Activated naive CD8-positive, alpha-beta T cell treated with anti-CD3 and anti-CD28 coated beads, Interleukin-2, amount 10 ng/mL, durations not matched to agents 7 days and 5 days (primary cell): ENCODE data around the gene ZNF101. TPM values are rescaled to one million over a fixed set of nuclear protein-coding genes. Genes with fewer than 3 reads are reported as not detected.
A peak's percentile ranks its signal among the peaks of the same experiment; 100 is the strongest.
"Not testable (repeated sequence)": the region's sequence is repeated elsewhere in the genome, so short reads cannot be mapped to it uniquely, and the experiment has no call there.

ENCODE experiments used
- ATAC-seq: fragments of 150-1000 bp; cut with Tn5 transposase; one replicate; pipeline ENCODE4 v1.10.0; 2021; ENCODE audit warnings: low read depth, moderate library complexity
- POLR2A ChIA-PET: fragments of 350-600 bp; sonication (Branson Sonifier 250); formaldehyde crosslinking; loops from one replicate; lab custom pipeline; 2021; ENCODE audit warnings: antibody characterized with exemption; lab: Charles Lee
- DNase-seq: peaks from one replicate; pipeline ENCODE4 v3.0.0; 2021
- H3K27ac Mint-ChIP-seq: one replicate; pipeline ENCODE4 v1.8.0; 2022; ENCODE audit warnings: mild to moderate bottlenecking, mixed read lengths
- H3K27me3 Mint-ChIP-seq: one replicate; pipeline ENCODE4 v1.8.0; 2022; ENCODE audit warnings: mild to moderate bottlenecking, moderate library complexity, mixed read lengths
- H3K36me3 Mint-ChIP-seq: one replicate; pipeline ENCODE4 v1.8.0; 2021; ENCODE audit warnings: mild to moderate bottlenecking, mixed read lengths
- H3K4me1 Mint-ChIP-seq: one replicate; pipeline ENCODE4 v1.8.0; 2021; ENCODE audit warnings: mixed read lengths
- H3K4me3 Mint-ChIP-seq: one replicate; pipeline ENCODE4 v1.8.0; 2022; ENCODE audit warnings: mild to moderate bottlenecking, moderate library complexity, mixed read lengths
- H3K9me3 Mint-ChIP-seq: one replicate; pipeline ENCODE4 v1.8.0; 2021; ENCODE audit warnings: mixed read lengths
- total RNA-seq, 2 experiments: library from RNA; stranded (reverse); gene quantifications; one replicate each; pipeline ENCODE4 v1.2.3, GENCODE V29; 2021

ZNF101 gene
- total RNA-seq, 2 experiments from 2014 or later, result 123 to 126 TPM

DNA sequence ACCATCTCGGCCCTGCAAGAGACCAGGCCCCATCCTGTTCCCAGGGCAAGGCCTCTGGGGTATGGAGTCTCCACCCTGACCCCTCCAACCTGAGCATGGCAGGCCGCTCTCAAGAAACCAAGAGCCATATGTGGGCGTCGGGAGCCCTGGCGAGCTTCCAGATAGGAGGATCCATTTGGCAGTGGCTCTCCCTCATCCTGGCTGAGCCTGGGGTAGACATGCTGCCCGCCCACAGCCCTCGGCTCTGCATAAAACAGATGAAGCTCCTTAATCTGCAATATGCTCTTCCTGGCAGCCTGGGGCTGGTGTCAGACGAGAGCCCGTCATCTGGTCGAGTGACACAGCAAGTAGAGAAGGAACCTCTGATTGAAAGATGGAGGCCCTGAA is 11.2 kb upstream of the ZNF101 start:
- DNase-seq (no peak), ATAC-seq (no peak)
- Mint-ChIP-seq H3K4me1 (peaks cover 13% of the 10 kb centered on the region), H3K27me3 (no peaks in the 10 kb centered on the region), H3K4me3 (no peak overlapping the region), H3K27ac (no peak overlapping the region), H3K36me3 (peaks cover 40% of the 10 kb centered on the region), H3K9me3 (no peaks in the 10 kb centered on the region)
- POLR2A ChIA-PET, result interaction anchor here (0.7 kb wide), 1 partner anchor 12 kb away, joined by 3 read pairs; no protein-coding TSS in a partner anchor

DNA sequence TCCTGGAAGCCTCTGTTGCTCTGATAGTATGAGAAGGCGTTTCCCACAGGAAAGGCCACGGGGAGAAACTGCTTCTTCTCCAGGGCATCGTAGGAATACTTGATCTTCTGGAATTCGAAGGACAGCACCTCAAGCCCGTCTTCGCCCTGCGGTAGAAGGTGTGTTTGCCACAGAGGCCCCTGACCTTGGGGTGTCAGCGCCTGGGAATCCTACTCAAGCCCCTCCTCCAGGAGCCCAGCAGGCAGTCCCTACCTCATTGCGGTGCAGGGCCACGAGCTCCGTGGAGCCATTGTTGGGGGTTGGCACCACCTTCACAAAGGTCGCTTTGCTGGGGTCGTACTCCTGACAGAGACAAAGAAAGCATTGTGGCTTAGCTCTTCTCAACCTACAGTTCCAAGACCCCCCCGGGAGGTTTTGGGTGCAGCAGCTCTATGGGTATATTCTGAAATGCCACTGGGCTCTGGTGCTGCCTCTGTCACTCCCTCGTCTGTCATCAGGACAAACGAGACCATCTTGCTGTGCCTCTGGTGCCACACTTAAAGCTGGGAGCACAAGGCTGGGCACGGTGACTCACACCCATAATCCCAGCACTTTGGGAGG is 8.9 kb upstream of the ZNF101 start:
- H3K27ac Mint-ChIP-seq, result peak overlapping the region; percentile 38
- H3K36me3 Mint-ChIP-seq, result peaks cover 37% of the 10 kb centered on the region
- peaks cover 18% of the 10 kb centered on the region for H3K4me1 Mint-ChIP-seq
- DNase-seq, result no peak
- H3K9me3 Mint-ChIP-seq, result no peaks in the 10 kb centered on the region
- no peak for ATAC-seq
- no peak overlapping the region for H3K4me3 Mint-ChIP-seq
- H3K27me3 Mint-ChIP-seq, result no peaks in the 10 kb centered on the region
- POLR2A ChIA-PET, result interaction anchor here (0.5 to 1.3 kb wide), 2 partner anchors 16 to 108 kb away, joined by 3 read pairs; partner anchors contain the start of gene GMIP

- no peaks in the 10 kb centered on the region for H3K27me3 Mint-ChIP-seq
- no peak for ATAC-seq
- POLR2A ChIA-PET, result interaction anchor here (0.6 to 3.0 kb wide), 11 partner anchors 8 to 333 kb away, joined by 3 to 17 read pairs (median 7); partner anchors contain the start of genes TSSK6, ZNF506 and ZNF93
- no peak for DNase-seq
- peaks cover 18% of the 10 kb centered on the region for H3K4me1 Mint-ChIP-seq
- peak overlapping the region; percentile 93 for H3K4me3 Mint-ChIP-seq
- H3K36me3 Mint-ChIP-seq, result peaks cover 34% of the 10 kb centered on the region
- no peaks in the 10 kb centered on the region for H3K9me3 Mint-ChIP-seq
- peak overlapping the region; percentile 93 for H3K27ac Mint-ChIP-seq
Observed at GRCh38 chr19:19661141-19661674, 7.4 kb upstream of the ZNF101 start.

- DNase-seq (no peak), ATAC-seq (peak; percentile 1)
- peak overlapping the region; percentile 93 for H3K27ac Mint-ChIP-seq
- H3K4me1 Mint-ChIP-seq, result peaks cover 18% of the 10 kb centered on the region
- no peaks in the 10 kb centered on the region for H3K27me3 Mint-ChIP-seq
- H3K4me3 Mint-ChIP-seq, result peak overlapping the region; percentile 93
- POLR2A ChIA-PET, result interaction anchor here (0.6 to 3.0 kb wide), 11 partner anchors 9 to 505 kb away, joined by 3 to 17 read pairs (median 7); partner anchors contain the start of genes ZNF14, ZNF486, ZNF506 and ZNF93
- H3K36me3 Mint-ChIP-seq, result peaks cover 35% of the 10 kb centered on the region
- no peaks in the 10 kb centered on the region for H3K9me3 Mint-ChIP-seq
Observed at GRCh38 chr19:19661675-19662251, 6.9 kb upstream of the ZNF101 start.

DNA sequence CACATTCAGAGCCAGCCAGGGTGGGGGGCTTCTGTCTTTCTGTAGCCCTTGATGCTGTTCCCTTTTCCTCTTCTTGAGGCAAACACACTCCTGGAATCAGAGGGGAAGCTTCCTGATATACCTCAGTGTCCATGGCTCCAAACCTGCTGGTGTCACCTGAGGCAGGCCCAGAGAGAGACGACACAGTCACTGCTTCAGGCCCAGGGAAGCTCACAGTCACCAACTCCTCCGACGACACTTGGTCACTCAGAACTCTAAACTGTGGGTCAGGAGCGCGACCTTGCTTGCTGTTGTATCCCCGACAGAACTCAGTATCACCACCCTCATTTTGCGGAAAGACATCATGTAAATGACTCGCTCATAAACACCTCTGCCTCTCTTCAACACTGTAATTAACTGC is 6.3 kb upstream of the ZNF101 start:
- Mint-ChIP-seq H3K9me3 (no peaks in the 10 kb centered on the region), H3K36me3 (peaks cover 36% of the 10 kb centered on the region), H3K27ac (peak overlapping the region; percentile 93), H3K4me1 (peaks cover 18% of the 10 kb centered on the region), H3K27me3 (no peaks in the 10 kb centered on the region), H3K4me3 (peak overlapping the region; percentile 93)
- POLR2A ChIA-PET, result interaction anchor here (1.1 to 3.0 kb wide), 14 partner anchors 9 to 505 kb away, joined by 3 to 17 read pairs (median 7); partner anchors contain the start of genes LPAR2, NDUFA13, ZNF14 and ZNF486
- ATAC-seq (no peak), DNase-seq (no peak)

- Mint-ChIP-seq H3K4me1 (peaks cover 21% of the 10 kb centered on the region), H3K27ac (peak overlapping the region; percentile 93), H3K9me3 (no peaks in the 10 kb centered on the region), H3K4me3 (peak overlapping the region; percentile 93), H3K36me3 (peaks cover 36% of the 10 kb centered on the region), H3K27me3 (no peaks in the 10 kb centered on the region)
- ATAC-seq (no peak), DNase-seq (no peak)
- POLR2A ChIA-PET, result interaction anchor here (1.0 to 3.0 kb wide), 14 partner anchors 10 to 504 kb away, joined by 3 to 17 read pairs (median 6); partner anchors contain the start of genes LPAR2, NDUFA13, PBX4 and ZNF14
Observed at GRCh38 chr19:19662871-19663255, 5.8 kb upstream of the ZNF101 start.

- DNase-seq (peak; percentile 92), ATAC-seq (peak; percentile 79)
- no peaks in the 10 kb centered on the region for H3K27me3 Mint-ChIP-seq
- H3K9me3 Mint-ChIP-seq, result no peaks in the 10 kb centered on the region
- POLR2A ChIA-PET, result interaction anchor here (0.5 to 3.0 kb wide), 22 partner anchors 10 to 901 kb away, joined by 3 to 17 read pairs (median 4); partner anchors contain the start of genes LPAR2, NDUFA13, PBX4 and ZNF14
- peaks cover 32% of the 10 kb centered on the region for H3K36me3 Mint-ChIP-seq
- H3K27ac Mint-ChIP-seq, result peak within 1 kb of the TSS; percentile 98
- H3K4me1 Mint-ChIP-seq, result peaks cover 26% of the 10 kb centered on the region
- H3K4me3 Mint-ChIP-seq, result peak within 1 kb of the TSS; percentile 93
Observed at GRCh38 chr19:19663256-19664120, 5.2 kb upstream of the ZNF101 start, which contains the start of gene ATP13A1. Gene ATP13A1 (minus strand): TSS chr19:19663676. CDS start chr19:19663666, 10 bp downstream.

DNA sequence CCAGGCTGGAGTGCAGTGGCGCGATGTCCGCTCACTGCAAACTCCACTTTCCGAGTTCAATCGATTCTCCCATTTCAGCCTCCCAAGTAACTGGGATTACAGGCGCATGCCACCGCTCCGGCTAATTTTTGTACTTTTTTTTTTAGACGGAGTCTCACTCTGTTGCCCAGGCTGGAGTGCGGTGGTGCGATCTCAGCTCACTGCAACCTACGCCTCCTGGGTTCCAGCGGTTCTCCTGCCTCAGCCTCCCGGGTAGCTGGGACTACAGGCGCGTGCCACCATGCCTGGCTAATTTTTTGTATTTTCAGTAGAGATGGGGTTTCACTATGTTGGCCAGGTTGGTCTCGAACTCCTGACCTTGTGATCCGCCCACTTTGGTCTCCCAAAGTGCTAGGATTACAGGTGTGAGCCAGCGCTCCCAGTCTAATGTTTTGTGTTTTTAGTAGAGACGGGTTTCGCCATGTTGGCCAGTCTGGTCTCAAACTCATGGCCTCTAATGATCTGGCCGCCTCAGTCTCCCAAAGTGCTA is 3.2 kb upstream of the ZNF101 start:
- H3K9me3 Mint-ChIP-seq, POLR2A ChIA-PET, DNase-seq, ATAC-seq, H3K27me3 Mint-ChIP-seq, H3K27ac Mint-ChIP-seq: not testable (repeated sequence)
- H3K4me1 Mint-ChIP-seq, result peaks cover 32% of the 10 kb centered on the region
- H3K4me3 Mint-ChIP-seq, result peak overlapping the region; percentile 19
- peaks cover 39% of the 10 kb centered on the region for H3K36me3 Mint-ChIP-seq

DNA sequence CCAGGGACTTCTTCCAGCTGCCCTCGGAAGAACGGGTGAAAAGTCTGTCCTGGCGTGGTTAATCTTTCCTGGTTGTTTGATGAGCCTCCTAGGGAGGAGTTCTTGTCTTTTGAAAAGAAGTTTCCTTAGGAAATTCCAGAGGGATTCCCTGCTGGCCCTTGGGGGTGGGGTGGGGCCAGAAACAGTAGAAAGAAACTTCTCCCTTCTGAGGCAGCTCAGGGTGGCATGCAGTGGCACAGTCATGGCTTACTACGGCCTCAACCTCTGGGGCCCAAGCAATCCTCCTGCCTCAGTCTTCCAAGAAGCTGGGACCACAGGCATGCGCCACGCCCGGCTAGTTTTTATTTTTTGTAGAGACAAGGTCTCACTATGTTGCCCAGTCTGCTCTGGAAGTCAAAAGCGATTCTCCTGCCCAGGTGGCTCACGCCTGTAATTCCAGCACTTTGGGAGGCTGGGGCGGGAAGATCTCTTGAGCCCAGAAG is 1.5 kb downstream of the ZNF101 start:
- Mint-ChIP-seq H3K27me3 (no peaks in the 10 kb centered on the region), H3K27ac (peak overlapping the region; percentile 98), H3K36me3 (peaks cover 57% of the 10 kb centered on the region), H3K9me3 (peaks cover 14% of the 10 kb centered on the region), H3K4me1 (peaks cover 26% of the 10 kb centered on the region), H3K4me3 (peak overlapping the region; percentile 87)
- POLR2A ChIA-PET, result interaction anchor here (1.0 to 4.2 kb wide), 12 partner anchors 15 to 568 kb away, joined by 3 to 50 read pairs (median 12); partner anchors contain the start of genes GMIP, ZNF14, ZNF253 and ZNF486
- DNase-seq (no peak), ATAC-seq (no peak)

DNA sequence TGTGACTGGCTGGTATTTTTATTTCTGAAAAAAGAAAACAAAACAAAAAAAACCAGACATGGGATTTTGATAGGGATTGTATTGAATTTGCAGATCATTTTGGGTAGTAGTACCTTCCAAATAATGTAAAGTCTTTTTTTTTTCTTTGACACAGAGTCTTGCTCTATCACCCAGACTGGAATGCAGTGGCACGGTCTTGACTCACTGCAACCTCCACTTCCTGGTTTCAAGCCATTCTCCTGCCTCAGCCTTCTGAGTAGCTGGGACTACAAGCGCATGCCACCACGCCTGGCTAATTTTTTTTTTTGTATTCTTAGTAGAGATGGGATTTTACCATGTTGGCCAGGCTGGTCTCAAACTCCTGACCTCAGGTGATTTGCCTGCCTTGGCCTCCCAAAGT is 4.2 kb downstream of the ZNF101 start:
- DNase-seq (no peak), ATAC-seq (no peak)
- POLR2A ChIA-PET, result interaction anchor here (0.6 kb wide), 1 partner anchor 160 kb away, joined by 8 read pairs; no protein-coding TSS in a partner anchor
- H3K27me3 Mint-ChIP-seq, result no peaks in the 10 kb centered on the region
- no peak overlapping the region for H3K27ac Mint-ChIP-seq
- peaks cover 79% of the 10 kb centered on the region for H3K36me3 Mint-ChIP-seq
- H3K4me1 Mint-ChIP-seq, result peaks cover 27% of the 10 kb centered on the region
- H3K4me3 Mint-ChIP-seq, result no peak overlapping the region
- peaks cover 33% of the 10 kb centered on the region for H3K9me3 Mint-ChIP-seq

DNA sequence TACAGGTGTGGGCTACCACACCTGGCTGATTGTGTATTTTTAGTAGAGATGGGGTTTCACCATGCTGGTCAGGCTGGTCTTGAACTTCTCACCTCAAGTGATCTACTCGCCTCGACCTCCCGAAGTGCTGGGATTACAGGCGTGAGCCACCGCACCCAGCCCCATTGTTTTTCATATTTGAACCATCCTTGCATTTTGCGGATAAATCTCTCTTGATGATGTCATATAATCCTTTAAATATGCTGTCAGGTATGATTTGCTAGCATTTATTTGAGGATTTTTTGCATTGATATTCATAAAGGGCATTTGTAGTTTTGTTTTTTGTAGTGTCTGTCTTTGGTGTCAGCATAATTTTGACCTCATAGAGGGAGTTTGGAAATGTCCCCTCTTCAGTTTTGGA is 5.7 kb downstream of the ZNF101 start:
- H3K4me3 Mint-ChIP-seq, result no peak overlapping the region
- H3K36me3 Mint-ChIP-seq, result peaks cover 93% of the 10 kb centered on the region
- POLR2A ChIA-PET, result no interaction called here
- H3K27ac Mint-ChIP-seq, result peak overlapping the region; percentile 58
- no peak for ATAC-seq
- no peaks in the 10 kb centered on the region for H3K27me3 Mint-ChIP-seq
- DNase-seq, result no peak
- H3K4me1 Mint-ChIP-seq, result peaks cover 22% of the 10 kb centered on the region
- peaks cover 43% of the 10 kb centered on the region for H3K9me3 Mint-ChIP-seq

DNA sequence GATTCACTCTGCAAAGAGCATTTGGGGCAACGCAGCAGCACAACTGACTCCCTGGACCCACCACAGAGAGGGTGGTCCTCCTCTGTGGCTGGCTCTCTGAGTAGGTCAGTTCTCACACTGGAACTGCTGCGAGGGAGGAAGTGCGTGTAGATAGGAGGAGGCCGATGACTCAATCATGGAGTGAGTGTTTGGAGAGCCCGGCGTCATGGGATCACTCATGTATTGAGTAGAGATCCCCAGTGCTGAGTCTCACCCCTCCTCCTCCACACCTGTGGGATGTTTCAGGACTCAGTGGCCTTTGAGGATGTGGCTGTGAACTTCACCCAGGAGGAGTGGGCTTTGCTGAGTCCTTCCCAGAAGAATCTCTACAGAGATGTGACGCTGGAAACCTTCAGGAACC is 8.9 kb downstream of the ZNF101 start:
- no peak overlapping the region for H3K4me3 Mint-ChIP-seq
- H3K4me1 Mint-ChIP-seq, result peaks cover 11% of the 10 kb centered on the region
- POLR2A ChIA-PET, result interaction anchor here (2.4 kb wide), 1 partner anchor 8 kb away, joined by 8 read pairs; no protein-coding TSS in a partner anchor
- ATAC-seq (no peak), DNase-seq (no peak)
- H3K36me3 Mint-ChIP-seq, result peaks cover 92% of the 10 kb centered on the region
- no peaks in the 10 kb centered on the region for H3K27me3 Mint-ChIP-seq
- H3K27ac Mint-ChIP-seq, result no peak overlapping the region
- peaks cover 44% of the 10 kb centered on the region for H3K9me3 Mint-ChIP-seq
